Measurements from ENCODE around the gene LRTM2. TPM values are rescaled to one million over a fixed set of nuclear protein-coding genes. Genes with fewer than 3 reads are reported as not detected.

LRTM2 gene
- total RNA-seq, 3 donors from 2014 or later: not detected

- TF ChIP-seq CTCF (IDR thresholded peaks at IDR 0.05): no peak
- H3K36me3 ChIP-seq (ENCODE audit: low read depth): no peaks in the 10 kb centered on the region
- intact Hi-C loops (cut with DNase I, micrococcal nuclease): no loop called here
- no peak overlapping the region for H3K4me3 ChIP-seq
- ATAC-seq (no peak), DNase-seq (no peak)
- no peaks in the 10 kb centered on the region for H3K9me3 ChIP-seq
- no peaks in the 10 kb centered on the region for H3K4me1 ChIP-seq (ENCODE audit: low read depth)
Observed at GRCh38 chr12:1880876-1881275, 60.5 kb downstream of the LRTM2 start.

GRCh38 chr12:1881301-1881700 is 60.9 kb downstream of the LRTM2 start:
- Histone ChIP-seq H3K4me1 (ENCODE audit: low read depth) (no peaks in the 10 kb centered on the region), H3K4me3 (no peak overlapping the region), H3K36me3 (ENCODE audit: low read depth) (no peaks in the 10 kb centered on the region), H3K9me3 (no peaks in the 10 kb centered on the region)
- DNase-seq (no peak), ATAC-seq (no peak)
- intact Hi-C loops (cut with DNase I, micrococcal nuclease): no loop called here
- TF ChIP-seq CTCF (IDR thresholded peaks at IDR 0.05): no peak

- H3K4me3 ChIP-seq: no peak overlapping the region
- no peaks in the 10 kb centered on the region for H3K36me3 ChIP-seq (ENCODE audit: low read depth)
- ATAC-seq (no peak), DNase-seq (no peak)
- TF ChIP-seq CTCF (IDR thresholded peaks at IDR 0.05): no peak
- intact Hi-C loops (cut with DNase I, micrococcal nuclease): no loop called here
- no peaks in the 10 kb centered on the region for H3K9me3 ChIP-seq
- H3K4me1 ChIP-seq (ENCODE audit: low read depth): no peaks in the 10 kb centered on the region
Observed at GRCh38 chr12:1881936-1882335, 61.6 kb downstream of the LRTM2 start.

GRCh38 chr12:1882405-1882804 is 62.0 kb downstream of the LRTM2 start:
- Histone ChIP-seq H3K4me1 (ENCODE audit: low read depth) (no peaks in the 10 kb centered on the region), H3K36me3 (ENCODE audit: low read depth) (no peaks in the 10 kb centered on the region), H3K9me3 (no peaks in the 10 kb centered on the region), H3K4me3 (no peak overlapping the region)
- ATAC-seq (no peak), DNase-seq (no peak)
- intact Hi-C loops (cut with DNase I, micrococcal nuclease): no loop called here
- no peak for TF ChIP-seq CTCF (IDR thresholded peaks at IDR 0.05)

- Histone ChIP-seq H3K4me3 (no peak overlapping the region), H3K4me1 (ENCODE audit: low read depth) (no peaks in the 10 kb centered on the region), H3K9me3 (no peaks in the 10 kb centered on the region), H3K36me3 (ENCODE audit: low read depth) (no peaks in the 10 kb centered on the region)
- no peak for TF ChIP-seq CTCF (IDR thresholded peaks at IDR 0.05)
- no peak for DNase-seq
- ATAC-seq: no peak
- intact Hi-C loops (cut with DNase I, micrococcal nuclease): no loop called here
Observed at GRCh38 chr12:1882850-1883470, 62.6 kb downstream of the LRTM2 start.

GRCh38 chr12:1883513-1883912 is 63.1 kb downstream of the LRTM2 start:
- Histone ChIP-seq H3K4me3 (no peak overlapping the region), H3K4me1 (ENCODE audit: low read depth) (no peaks in the 10 kb centered on the region), H3K36me3 (ENCODE audit: low read depth) (no peaks in the 10 kb centered on the region), H3K9me3 (no peaks in the 10 kb centered on the region)
- ATAC-seq (no peak), DNase-seq (no peak)
- intact Hi-C loops (cut with DNase I, micrococcal nuclease): no loop called here
- no peak for TF ChIP-seq CTCF (IDR thresholded peaks at IDR 0.05)
